DMS 273 treated with DMSO at 0.1 percent for 48 hours (cell line): ENCODE data around the gene CCDC47.
"Not testable (repeated sequence)": the region's sequence is repeated elsewhere in the genome, so short reads cannot be mapped to it uniquely, and the experiment has no call there.

Experiments
- DNase-seq: peaks from one replicate; lab custom pipeline; 2025; lab: John Stamatoyannopoulos, UW

Gene CCDC47

GRCh38 chr17:63735691-63736090, 37.7 kb downstream of the CCDC47 start:
- no peak for DNase-seq

GRCh38 chr17:63722403-63722802, 51.0 kb downstream of the CCDC47 start:
- DNase-seq: no peak

- not testable (repeated sequence) for DNase-seq
These were observed 53.2 kb downstream of the CCDC47 start for GRCh38 chr17:63720194-63720593.

- no peak for DNase-seq
These were observed 54.4 kb downstream of the CCDC47 start for GRCh38 chr17:63718988-63719387.

GRCh38 chr17:63716426-63716825, 57.0 kb downstream of the CCDC47 start:
- no peak for DNase-seq

GRCh38 chr17:63714550-63715277, 58.7 kb downstream of the CCDC47 start:
- DNase-seq: no peak

- no peak for DNase-seq
These were observed 64.3 kb downstream of the CCDC47 start for GRCh38 chr17:63709110-63709509.

- DNase-seq: no peak
These were observed 66.2 kb downstream of the CCDC47 start for GRCh38 chr17:63707151-63707550.

- DNase-seq: no peak
These were observed 66.9 kb downstream of the CCDC47 start for GRCh38 chr17:63706336-63707082.

GRCh38 chr17:63705657-63706056, 67.7 kb downstream of the CCDC47 start:
- no peak for DNase-seq

- no peak for DNase-seq
These were observed 68.6 kb downstream of the CCDC47 start for GRCh38 chr17:63704836-63705235.

- no peak for DNase-seq
These were observed 69.2 kb downstream of the CCDC47 start for GRCh38 chr17:63704259-63704576.

- no peak for DNase-seq
These were observed 69.7 kb downstream of the CCDC47 start for GRCh38 chr17:63703556-63704258.

- no peak for DNase-seq
These were observed 70.4 kb downstream of the CCDC47 start for GRCh38 chr17:63703029-63703428.

- DNase-seq: no peak
These were observed 70.7 kb downstream of the CCDC47 start for GRCh38 chr17:63702721-63703015.

- DNase-seq: no peak
These were observed 71.3 kb downstream of the CCDC47 start for GRCh38 chr17:63701868-63702720.

- no peak for DNase-seq
These were observed 72.0 kb downstream of the CCDC47 start for GRCh38 chr17:63701456-63701820.

GRCh38 chr17:63700528-63701455, 72.6 kb downstream of the CCDC47 start:
- no peak for DNase-seq

- DNase-seq: no peak
These were observed 73.5 kb downstream of the CCDC47 start, which contains the start of gene LIMD2 for GRCh38 chr17:63699638-63700527. Gene LIMD2, minus strand, starts transcription at chr17:63700125. Its CDS starts 827 bp downstream, at chr17:63699298.
